Astrocyte of the spinal cord (primary cell): ENCODE results near the gene NUP133.

Experiments
- DNase-seq: peaks from one replicate; pipeline ENCODE4 v3.0.0; 2011; ENCODE audit warnings: low read depth, low spot score
- H3K4me3 ChIP-seq: 2 replicates; pipeline ENCODE4 v1.5.1; 2011; ENCODE audit warnings: low read depth, mild to moderate bottlenecking, low read length, moderate library complexity
- CTCF ChIP-seq: IDR thresholded peaks from 2 replicates; pipeline ENCODE4 v1.5.1; 2012; ENCODE audit warnings: low read depth, mild to moderate bottlenecking, low read length, inconsistent platforms
- in situ Hi-C: cut with HindIII; loops from 2 replicates; pipeline ENCODE4 v1.10.0; 2017; ENCODE audit warnings: low sequenced_read_pairs

NUP133 gene

GRCh38 chr1:229448354-229448753 is 59.8 kb downstream of the NUP133 start:
- DNase-seq: no peak
- no peak for TF ChIP-seq CTCF
- H3K4me3 ChIP-seq: no peak overlapping the region
- in situ Hi-C loops: loop anchor here (25.0 kb wide), 1 partner anchor 111 kb away; the partner anchor contains the start of gene CCSAP

GRCh38 chr1:229447809-229448252 is 60.3 kb downstream of the NUP133 start:
- no peak for TF ChIP-seq CTCF
- in situ Hi-C loops: loop anchor here (25.0 kb wide), 1 partner anchor 111 kb away; the partner anchor contains the start of gene CCSAP
- no peak overlapping the region for H3K4me3 ChIP-seq
- DNase-seq: no peak

GRCh38 chr1:229445828-229446227 is 62.3 kb downstream of the NUP133 start:
- no peak for DNase-seq
- TF ChIP-seq CTCF: no peak
- in situ Hi-C loops: loop anchor here (25.0 kb wide), 1 partner anchor 109 kb away; the partner anchor contains the start of gene CCSAP
- H3K4me3 ChIP-seq: no peak overlapping the region

GRCh38 chr1:229440851-229441537 is 67.1 kb downstream of the NUP133 start:
- in situ Hi-C loops: loop anchor here (25.0 kb wide), 1 partner anchor 104 kb away; the partner anchor contains the start of gene CCSAP
- no peak overlapping the region for H3K4me3 ChIP-seq
- DNase-seq: peak; percentile 84
- no peak for TF ChIP-seq CTCF

- in situ Hi-C loops: loop anchor here (25.0 kb wide), 1 partner anchor 101 kb away; the partner anchor contains the start of gene CCSAP
- no peak for TF ChIP-seq CTCF
- no peak overlapping the region for H3K4me3 ChIP-seq
- no peak for DNase-seq
Observed at GRCh38 chr1:229438021-229438420, 70.1 kb downstream of the NUP133 start.

GRCh38 chr1:229437443-229437842 is 70.7 kb downstream of the NUP133 start:
- in situ Hi-C loops: loop anchor here (25.0 kb wide), 1 partner anchor 100 kb away; the partner anchor contains the start of gene CCSAP
- TF ChIP-seq CTCF: no peak
- DNase-seq: peak; percentile 28
- H3K4me3 ChIP-seq: no peak overlapping the region
